HepG2 (cell line): ENCODE measurements around the gene SH2D2A. TPM values are rescaled to one million over a fixed set of nuclear protein-coding genes. Genes with fewer than 3 reads are reported as not detected.

Experiments used
- ATAC-seq: fragments of 200-7000 bp; cut with Tn5 transposase; 3 replicates; pipeline ENCODE4 v1.9.1; 2020; ENCODE audit warnings: mild to moderate bottlenecking, moderate library complexity
- BruUV-seq: library from RNA; stranded (reverse); fragments of 400-500 nt; replicated peaks from 2 replicates; lab custom pipeline; 2021; lab: Mats Ljungman, UMichigan
- CTCF ChIA-PET: fragments of 300-600 bp; formaldehyde crosslinking; extraction: SDS; loops from one replicate; lab custom pipeline; 2021; ENCODE audit warnings: low total read pairs, inconsistent platforms, low intra/inter-chr PET ratio; lab: Yijun Ruan, JAX
- POLR2A ChIA-PET: fragments of 350-600 bp; sonication (Branson Sonifier 250); formaldehyde crosslinking; loops from one replicate; lab custom pipeline; 2020; ENCODE audit warnings: antibody characterized with exemption, inconsistent platforms; lab: Yijun Ruan, JAX
- DNase-seq: peaks from one replicate; pipeline ENCODE4 v3.0.0-alpha.2; 2015; ENCODE audit warnings: low spot score
- FAIRE-seq: peaks from 3 replicates; lab custom pipeline; 2011; peaks lifted over from hg19 to GRCh38; lab: Jason Lieb, UNC
- H2AFZ ChIP-seq: one replicate; pipeline ENCODE4 v1.6.1; 2011; ENCODE audit warnings: low read length, inconsistent platforms
- H3K27ac ChIP-seq: fragments of 300-600 bp; 3 replicates; pipeline ENCODE4 v1.8.0; 2011; ENCODE audit warnings: mixed run types, mild to moderate bottlenecking, mixed read lengths, low read length, inconsistent platforms; ENCODE audit not compliant: insufficient read depth; ENCODE audit errors: extremely low read length
- H3K27me3 ChIP-seq, 2 experiments: fragments of 200-600 bp in 1 of 2; 2 replicates in 1 of 2; 3 replicates in 1 of 2; pipeline versions ENCODE4 v1.6.0 to v1.8.0; 2011; ENCODE audit warnings: low read length in 2 of 2, mild to moderate bottlenecking in 2 of 2, moderate library complexity in 2 of 2, inconsistent platforms in 1 of 2; ENCODE audit not compliant: insufficient read depth in 2 of 2, control insufficient read depth in 1 of 2
- H3K36me3 ChIP-seq, 2 experiments: fragments of 200-600 bp in 1 of 2; replicated peaks in 1 of 2; 2 replicates in 1 of 2; 3 replicates in 1 of 2; pipeline versions ENCODE4 v1.5.1 to v1.8.0; 2011; ENCODE audit warnings: low read length in 2 of 2, inconsistent platforms in 1 of 2; ENCODE audit not compliant: insufficient read depth in 2 of 2, control insufficient read depth in 1 of 2
- H3K4me1 ChIP-seq: 2 replicates; pipeline ENCODE4 v1.5.1; 2012; ENCODE audit warnings: low read length, inconsistent platforms; ENCODE audit not compliant: insufficient read depth
- H3K4me2 ChIP-seq: 2 replicates; pipeline ENCODE4 v1.6.0; 2011; ENCODE audit warnings: low read depth, low read length, inconsistent platforms
- H3K4me3 ChIP-seq, 3 experiments: fragments of 200-600 bp in 1 of 3; sonication (generic), shearing (Covaris generic) in 1 of 3; replicated peaks in 1 of 3; 2 replicates each; pipeline ENCODE4 v1.5.1; 2011 to 2016; ENCODE audit warnings: low read length in 3 of 3, inconsistent platforms in 2 of 3, low read depth in 2 of 3, mild to moderate bottlenecking in 2 of 3, control low read depth in 1 of 3, mixed read lengths in 1 of 3; ENCODE audit not compliant: insufficient read depth in 1 of 3
- H3K79me2 ChIP-seq: one replicate; pipeline ENCODE4 v1.6.1; 2011; ENCODE audit warnings: low read length, inconsistent platforms; ENCODE audit not compliant: insufficient read depth
- H3K9ac ChIP-seq: 2 replicates; pipeline ENCODE4 v1.6.0; 2011; ENCODE audit warnings: mild to moderate bottlenecking, low read depth, low read length, inconsistent platforms; ENCODE audit not compliant: insufficient read depth
- H3K9me3 ChIP-seq: 2 replicates; pipeline ENCODE4 v1.5.1; 2012; ENCODE audit warnings: mild to moderate bottlenecking, low read length
- H4K20me1 ChIP-seq: 2 replicates; pipeline ENCODE4 v1.6.0; 2011; ENCODE audit warnings: inconsistent platforms, mild to moderate bottlenecking, low read length, moderate library complexity; ENCODE audit not compliant: insufficient read depth
- ISL2 ChIP-seq: sonication (generic); formaldehyde crosslinking; IDR thresholded peaks from 2 replicates; pipeline ENCODE4 v1.5.0; 2020; ENCODE audit warnings: missing genetic modification reagents
- MBD4 ChIP-seq: IDR thresholded peaks from 2 replicates; pipeline ENCODE4 v1.6.1; 2012; ENCODE audit warnings: low read length, inconsistent platforms, borderline replicate concordance
- MYC ChIP-seq: sonication (generic); formaldehyde crosslinking; IDR thresholded peaks from 2 replicates; pipeline ENCODE4 v1.9.0; 2021; ENCODE audit warnings: missing genetic modification reagents, borderline replicate concordance
- NFIC ChIP-seq: IDR thresholded peaks from 2 replicates; pipeline ENCODE4 v1.6.1; 2012; ENCODE audit warnings: mild to moderate bottlenecking, low read length, inconsistent platforms
- TBL1XR1 ChIP-seq: fragments of 150-350 bp; IDR thresholded peaks from 2 replicates; pipeline ENCODE4 v1.6.1; 2014; ENCODE audit warnings: borderline replicate concordance, low read length; ENCODE audit not compliant: partially characterized antibody
- TBX2 ChIP-seq: sonication (generic); formaldehyde crosslinking; IDR thresholded peaks from 2 replicates; pipeline ENCODE4 v1.5.0; 2020; ENCODE audit warnings: missing genetic modification reagents, mild to moderate bottlenecking, borderline replicate concordance
- ZFP36 ChIP-seq: fragments of 150-350 bp; IDR thresholded peaks from 2 replicates; pipeline ENCODE4 v1.6.1; 2018; ENCODE audit warnings: borderline replicate concordance, low read length, low read depth; ENCODE audit not compliant: partially characterized antibody
- ZMAT3 ChIP-seq: sonication (generic); formaldehyde crosslinking; conservative IDR thresholded peaks from 2 replicates; pipeline ENCODE4 v1.7.0; 2021; ENCODE audit warnings: missing genetic modification reagents
- ZNF343 ChIP-seq: sonication (generic); formaldehyde crosslinking; IDR thresholded peaks from 2 replicates; pipeline ENCODE4 v1.4.0; 2020; ENCODE audit warnings: mild to moderate bottlenecking, missing genetic modification reagents
- ZNF547 ChIP-seq: sonication (generic); formaldehyde crosslinking; IDR thresholded peaks from 2 replicates; pipeline ENCODE4 v1.5.1; 2020; ENCODE audit warnings: mild to moderate bottlenecking, missing genetic modification reagents
- ZNF562 ChIP-seq: sonication (generic); formaldehyde crosslinking; IDR thresholded peaks from 2 replicates; pipeline ENCODE4 v1.8.0; 2022; ENCODE audit warnings: missing genetic modification reagents, borderline replicate concordance
- ZNF761 ChIP-seq: sonication (generic); formaldehyde crosslinking; conservative IDR thresholded peaks from 2 replicates; pipeline ENCODE4 v1.4.0; 2020; ENCODE audit warnings: mild to moderate bottlenecking, missing genetic modification reagents
- WGBS: methylation state at CpG from one replicate; pipeline ENCODE4 v1.1.6; 2017; ENCODE audit warnings: low lambda C conversion rate; 5-methylcytosine and 5-hydroxymethylcytosine counted together
- in situ Hi-C: cut with HindIII; loops from 2 replicates; pipeline ENCODE4 v1.10.0; 2017; ENCODE audit warnings: low pct_unique_long_range_greater_than_20kb; ENCODE audit not compliant: extremely low pct_ligation_motif_present
- intact Hi-C: fragments of 100-400 bp; cut with micrococcal nuclease; formaldehyde crosslinking; loops from one replicate; pipeline ENCODE4 v1.10.0; 2022; ENCODE audit not compliant: unreplicated experiment
- polyA plus RNA-seq, 8 experiments: library from polyadenylated mRNA; depleted of rRNA in 3 of 8; stranded (reverse) in 7 of 8; unstranded in 1 of 8; fragments of >200 nt; fragmentation: Illumina TruSeq in 4 of 8; extraction: Trizol in 4 of 8; gene quantifications; 2 replicates each; pipeline versions ENCODE4 v1.2.1 to v1.2.3, GENCODE V29; 2011 to 2016; ENCODE audit warnings: low read depth in 4 of 8, missing spikeins in 1 of 8, mixed read lengths in 1 of 8; ENCODE audit not compliant: insufficient read depth in 1 of 8
- total RNA-seq, 5 experiments: library from RNA; depleted of rRNA; stranded (reverse); fragments of >200 nt; fragmentation: Illumina TruSeq; extraction: Trizol; gene quantifications; 2 replicates each; pipeline ENCODE4 v1.2.3, GENCODE V29; 2016; ENCODE audit warnings: low read depth in 1 of 5
- TF ChIP-seq, protein P1 (sequence below): sonication (generic); formaldehyde crosslinking; IDR thresholded peaks from 2 replicates; pipeline ENCODE4 v1.5.0; 2020; ENCODE audit warnings: mild to moderate bottlenecking, missing genetic modification reagents
- TF ChIP-seq, protein P2 (sequence below): sonication (generic); formaldehyde crosslinking; IDR thresholded peaks from 2 replicates; pipeline ENCODE4 v1.4.0; 2020; ENCODE audit warnings: missing genetic modification reagents, borderline replicate concordance
- TF ChIP-seq, protein P3 (sequence below): IDR thresholded peaks from 2 replicates; pipeline ENCODE4 v1.6.1; 2016; ENCODE audit warnings: missing genetic modification reagents, missing compliant biosample characterization

The SH2D2A gene
- total and polyA plus RNA-seq, 2 of the 13 experiments (the other 11 are each of a cell fraction or from before 2014, with no cell fraction given), result 0.57 to 0.73 TPM

DNA sequence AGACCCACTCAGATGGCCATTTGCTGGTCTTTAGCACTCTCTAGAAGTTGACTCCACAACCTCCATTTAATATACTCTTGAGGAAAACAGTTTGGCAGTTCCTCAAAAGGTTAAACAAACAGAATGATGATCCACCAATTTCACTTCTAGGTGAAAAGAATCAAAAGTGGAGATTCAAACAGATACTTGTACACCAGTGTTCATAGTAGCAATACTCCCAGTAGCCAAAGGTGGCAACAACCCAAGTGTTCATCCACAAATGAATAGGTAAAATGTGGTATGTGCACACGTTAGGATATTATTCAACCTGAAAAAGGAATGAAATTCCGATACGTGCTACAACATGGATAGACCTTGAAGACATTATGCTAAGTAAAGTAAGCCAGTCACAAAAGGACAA lies 43.0 kb downstream of the SH2D2A start:
- Histone ChIP-seq H3K36me3 (peaks cover 7 to 41% of the 10 kb centered on the region in 2 experiments; a peak in 4 of 5 replicates), H3K4me3 (no peak overlapping the region), H3K27me3 (no peaks in the 10 kb centered on the region), H3K4me2 (no peak overlapping the region), H3K9me3 (no peaks in the 10 kb centered on the region), H3K4me1 (peaks cover 47% of the 10 kb centered on the region)
- POLR2A ChIA-PET, result no interaction called here
- peak; percentile 12 for FAIRE-seq
- DNase-seq, result no peak
- TF ChIP-seq MBD4 (no peak), ZNF562 (CRISPR knock-in tag) (no peak), ISL2 (no peak), MYC (CRISPR knock-in tag) (no peak), TBL1XR1 (no peak), TBX2 (CRISPR knock-in tag) (no peak), ZFP36 (no peak), ZNF547 (CRISPR knock-in tag) (no peak), ZNF343 (CRISPR knock-in tag) (no peak), ZNF761 (CRISPR knock-in tag) (no peak), NFIC (no peak), ZMAT3 (CRISPR knock-in tag) (no peak)
- TF ChIP-seq, protein P1, sequence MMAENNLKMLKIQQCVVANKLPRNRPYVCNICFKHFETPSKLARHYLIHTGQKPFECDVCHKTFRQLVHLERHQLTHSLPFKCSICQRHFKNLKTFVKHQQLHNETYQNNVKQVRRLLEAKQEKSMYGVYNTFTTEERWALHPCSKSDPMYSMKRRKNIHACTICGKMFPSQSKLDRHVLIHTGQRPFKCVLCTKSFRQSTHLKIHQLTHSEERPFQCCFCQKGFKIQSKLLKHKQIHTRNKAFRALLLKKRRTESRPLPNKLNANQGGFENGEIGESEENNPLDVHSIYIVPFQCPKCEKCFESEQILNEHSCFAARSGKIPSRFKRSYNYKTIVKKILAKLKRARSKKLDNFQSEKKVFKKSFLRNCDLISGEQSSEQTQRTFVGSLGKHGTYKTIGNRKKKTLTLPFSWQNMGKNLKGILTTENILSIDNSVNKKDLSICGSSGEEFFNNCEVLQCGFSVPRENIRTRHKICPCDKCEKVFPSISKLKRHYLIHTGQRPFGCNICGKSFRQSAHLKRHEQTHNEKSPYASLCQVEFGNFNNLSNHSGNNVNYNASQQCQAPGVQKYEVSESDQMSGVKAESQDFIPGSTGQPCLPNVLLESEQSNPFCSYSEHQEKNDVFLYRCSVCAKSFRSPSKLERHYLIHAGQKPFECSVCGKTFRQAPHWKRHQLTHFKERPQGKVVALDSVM, result no peak
- TF ChIP-seq, protein P2, sequence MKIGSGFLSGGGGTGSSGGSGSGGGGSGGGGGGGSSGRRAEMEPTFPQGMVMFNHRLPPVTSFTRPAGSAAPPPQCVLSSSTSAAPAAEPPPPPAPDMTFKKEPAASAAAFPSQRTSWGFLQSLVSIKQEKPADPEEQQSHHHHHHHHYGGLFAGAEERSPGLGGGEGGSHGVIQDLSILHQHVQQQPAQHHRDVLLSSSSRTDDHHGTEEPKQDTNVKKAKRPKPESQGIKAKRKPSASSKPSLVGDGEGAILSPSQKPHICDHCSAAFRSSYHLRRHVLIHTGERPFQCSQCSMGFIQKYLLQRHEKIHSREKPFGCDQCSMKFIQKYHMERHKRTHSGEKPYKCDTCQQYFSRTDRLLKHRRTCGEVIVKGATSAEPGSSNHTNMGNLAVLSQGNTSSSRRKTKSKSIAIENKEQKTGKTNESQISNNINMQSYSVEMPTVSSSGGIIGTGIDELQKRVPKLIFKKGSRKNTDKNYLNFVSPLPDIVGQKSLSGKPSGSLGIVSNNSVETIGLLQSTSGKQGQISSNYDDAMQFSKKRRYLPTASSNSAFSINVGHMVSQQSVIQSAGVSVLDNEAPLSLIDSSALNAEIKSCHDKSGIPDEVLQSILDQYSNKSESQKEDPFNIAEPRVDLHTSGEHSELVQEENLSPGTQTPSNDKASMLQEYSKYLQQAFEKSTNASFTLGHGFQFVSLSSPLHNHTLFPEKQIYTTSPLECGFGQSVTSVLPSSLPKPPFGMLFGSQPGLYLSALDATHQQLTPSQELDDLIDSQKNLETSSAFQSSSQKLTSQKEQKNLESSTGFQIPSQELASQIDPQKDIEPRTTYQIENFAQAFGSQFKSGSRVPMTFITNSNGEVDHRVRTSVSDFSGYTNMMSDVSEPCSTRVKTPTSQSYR (CRISPR knock-in tag), result no peak
- TF ChIP-seq, protein P3, sequence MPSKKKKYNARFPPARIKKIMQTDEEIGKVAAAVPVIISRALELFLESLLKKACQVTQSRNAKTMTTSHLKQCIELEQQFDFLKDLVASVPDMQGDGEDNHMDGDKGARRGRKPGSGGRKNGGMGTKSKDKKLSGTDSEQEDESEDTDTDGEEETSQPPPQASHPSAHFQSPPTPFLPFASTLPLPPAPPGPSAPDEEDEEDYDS (CRISPR knock-in tag), result no peak
- TF ChIP-seq, all 625 proteins: peak for 0
- Histone ChIP-seq H3K79me2 (peaks cover 82% of the 10 kb centered on the region), H2AFZ (no peak overlapping the region), H4K20me1 (peaks cover 8% of the 10 kb centered on the region; the same call in 1 of the 2 replicates), H3K27ac (no peak overlapping the region), H3K9ac (no peak overlapping the region)
- WGBS, result 98% methylated on average over 3 of the region's 3 CpGs
- in situ Hi-C loops (no loop called here), intact Hi-C loops (no loop called here)
- no TSS peak for BruUV-seq
- peak; percentile 74 for ATAC-seq
- CTCF ChIA-PET, result no interaction called here
